NCI-H446 (cell line): ENCODE data around the gene GATAD2A.

Experiments used
- DNase-seq, 2 experiments: peaks; one replicate each; lab custom pipeline; 2025; lab: John Stamatoyannopoulos, UW

GATAD2A gene

GRCh38 chr19:19532806-19533701 lies 127.6 kb downstream of the GATAD2A start:
- no peak for DNase-seq

GRCh38 chr19:19533841-19534240 lies 128.4 kb downstream of the GATAD2A start:
- DNase-seq: no peak

- DNase-seq: no peak
Observed at GRCh38 chr19:19534556-19535265, 129.2 kb downstream of the GATAD2A start.

- DNase-seq: no peak
Observed at GRCh38 chr19:19535311-19536191, 130.1 kb downstream of the GATAD2A start.

GRCh38 chr19:19537075-19538048 lies 131.9 kb downstream of the GATAD2A start:
- no peak for DNase-seq

GRCh38 chr19:19538061-19538784 lies 132.7 kb downstream of the GATAD2A start, which contains the start of gene CILP2:
Gene CILP2 (plus strand): TSS chr19:19538265. CDS start chr19:19538350, 85 bp downstream.
- DNase-seq: peak in 1 of 2 experiments; percentile 30

- DNase-seq: no peak
Observed at GRCh38 chr19:19538785-19539166, 133.3 kb downstream of the GATAD2A start.

- DNase-seq: no peak
Observed at GRCh38 chr19:19539698-19540063, 134.2 kb downstream of the GATAD2A start.

GRCh38 chr19:19540064-19540714 lies 134.7 kb downstream of the GATAD2A start:
- DNase-seq: no peak

GRCh38 chr19:19540715-19541515 lies 135.4 kb downstream of the GATAD2A start:
- DNase-seq: no peak

- no peak for DNase-seq
Observed at GRCh38 chr19:19541616-19542015, 136.1 kb downstream of the GATAD2A start.

- no peak for DNase-seq
Observed at GRCh38 chr19:19542507-19542906, 137.0 kb downstream of the GATAD2A start.

GRCh38 chr19:19543101-19543500 lies 137.6 kb downstream of the GATAD2A start:
- DNase-seq: no peak

- no peak for DNase-seq
Observed at GRCh38 chr19:19543640-19544039, 138.2 kb downstream of the GATAD2A start.

- no peak for DNase-seq
Observed at GRCh38 chr19:19544257-19544953, 138.9 kb downstream of the GATAD2A start.

GRCh38 chr19:19544954-19545591 lies 139.6 kb downstream of the GATAD2A start:
- DNase-seq: no peak

- no peak for DNase-seq
Observed at GRCh38 chr19:19545707-19546106, 140.2 kb downstream of the GATAD2A start.

- no peak for DNase-seq
Observed at GRCh38 chr19:19546751-19547162, 141.3 kb downstream of the GATAD2A start.
